BE2C (cell line): ENCODE results near the gene NME9.

ENCODE experiments used
- DNase-seq: peaks from one replicate; pipeline ENCODE4 v3.0.0-alpha.2; 2020
- H3K27me3 ChIP-seq: fragments of 250-450 bp; sonication (Bioruptor Pico); 2 replicates; pipeline ENCODE4 v1.5.1; 2020; ENCODE audit warnings: mild to moderate bottlenecking
- H3K36me3 ChIP-seq: fragments of 250-450 bp; sonication (Bioruptor Pico); 2 replicates; pipeline ENCODE4 v1.5.1; 2020; ENCODE audit warnings: mild to moderate bottlenecking
- H3K4me1 ChIP-seq: fragments of 250-450 bp; sonication (Bioruptor Pico); 2 replicates; pipeline ENCODE4 v1.5.1; 2020
- H3K4me3 ChIP-seq: 2 replicates; pipeline ENCODE4 v1.5.1; 2011; ENCODE audit warnings: low read depth, low read length
- H3K9me3 ChIP-seq: fragments of 250-450 bp; sonication (Bioruptor Pico); 2 replicates; pipeline ENCODE4 v1.5.1; 2020
- CTCF ChIP-seq: IDR thresholded peaks from 2 replicates; pipeline ENCODE4 v1.5.1; 2012; ENCODE audit warnings: mild to moderate bottlenecking, low read depth, low read length

The NME9 gene

DNA sequence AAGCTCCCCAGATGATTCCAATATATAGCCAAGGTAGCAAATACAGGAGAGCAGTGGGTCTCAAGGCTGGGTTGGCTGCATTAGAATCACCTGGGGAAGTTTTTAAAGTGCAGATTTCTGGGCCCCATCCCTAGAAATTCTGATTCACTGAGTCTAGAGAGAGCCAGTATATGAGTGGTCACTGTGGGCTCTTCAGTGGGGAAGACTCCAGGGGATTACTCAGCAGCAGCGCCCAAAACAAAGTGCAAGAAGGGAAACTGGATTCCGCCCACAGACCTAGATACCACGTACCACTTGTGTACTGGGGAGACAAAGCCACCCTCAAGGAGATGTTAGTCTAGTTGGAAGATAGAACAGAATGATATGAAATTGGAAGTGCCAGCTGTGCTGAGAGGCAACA is 40.0 kb downstream of the NME9 start:
- Histone ChIP-seq H3K36me3 (peaks cover 36% of the 10 kb centered on the region), H3K27me3 (no peaks in the 10 kb centered on the region), H3K4me3 (no peak overlapping the region), H3K9me3 (no peaks in the 10 kb centered on the region), H3K4me1 (no peaks in the 10 kb centered on the region)
- no peak for TF ChIP-seq CTCF
- DNase-seq: no peak

DNA sequence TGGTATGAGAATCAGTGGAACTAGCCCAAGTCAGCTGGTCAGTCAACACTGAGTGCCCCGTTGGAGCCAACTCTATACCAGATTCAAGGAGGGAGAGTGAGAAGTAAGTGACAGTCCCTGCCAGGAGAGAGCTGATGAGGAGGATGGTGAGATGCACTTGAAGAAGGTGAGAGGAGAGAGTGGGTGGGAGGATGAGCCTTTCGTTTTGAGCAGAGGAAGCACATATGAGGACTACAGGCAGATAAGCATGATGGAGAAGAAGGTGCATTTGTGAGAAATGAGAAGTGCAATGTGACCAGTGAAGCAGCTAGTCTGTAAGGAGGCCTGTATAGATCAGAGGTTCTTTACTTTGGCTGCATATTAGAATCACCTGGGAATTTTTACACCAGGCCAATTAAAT is 40.4 kb downstream of the NME9 start:
- Histone ChIP-seq H3K36me3 (peaks cover 40% of the 10 kb centered on the region), H3K4me3 (no peak overlapping the region), H3K4me1 (no peaks in the 10 kb centered on the region), H3K27me3 (no peaks in the 10 kb centered on the region), H3K9me3 (no peaks in the 10 kb centered on the region)
- no peak for DNase-seq
- TF ChIP-seq CTCF: no peak

DNA sequence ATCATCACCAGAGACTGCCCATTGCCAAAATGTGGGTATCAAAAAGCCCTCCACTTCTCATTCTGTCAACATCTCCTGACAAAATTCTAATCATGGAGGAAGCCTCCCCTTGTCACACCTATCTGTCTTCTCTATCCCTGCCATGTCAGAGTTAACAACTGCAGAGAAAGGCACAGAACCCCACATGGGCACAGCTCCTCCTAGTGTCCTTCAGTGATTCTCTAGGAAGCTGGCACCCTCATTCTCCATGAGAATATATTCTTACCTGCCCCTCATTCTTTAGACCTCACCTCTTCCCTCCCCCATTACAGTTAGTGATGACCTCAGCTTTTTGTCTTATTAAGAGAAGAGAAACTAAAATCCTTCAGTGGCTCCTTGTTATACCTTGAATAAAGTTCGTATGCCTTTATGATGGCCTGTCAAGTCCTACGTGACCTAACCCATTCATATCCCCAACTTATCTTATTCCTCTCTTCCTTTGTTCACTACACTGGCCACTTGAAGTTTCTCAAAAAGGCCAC is 44.6 kb downstream of the NME9 start:
- Histone ChIP-seq H3K27me3 (no peaks in the 10 kb centered on the region), H3K4me1 (no peaks in the 10 kb centered on the region), H3K4me3 (no peak overlapping the region), H3K9me3 (no peaks in the 10 kb centered on the region), H3K36me3 (peaks cover 35% of the 10 kb centered on the region)
- no peak for DNase-seq
- TF ChIP-seq CTCF: peak; percentile 27; the same call in 1 of the 2 replicates

GRCh38 chr3:138284079-138284478 is 45.6 kb downstream of the NME9 start:
- Histone ChIP-seq H3K36me3 (peaks cover 27% of the 10 kb centered on the region), H3K9me3 (no peaks in the 10 kb centered on the region), H3K27me3 (no peaks in the 10 kb centered on the region), H3K4me1 (no peaks in the 10 kb centered on the region), H3K4me3 (no peak overlapping the region)
- DNase-seq: no peak
- no peak for TF ChIP-seq CTCF

- H3K4me1 ChIP-seq: no peaks in the 10 kb centered on the region
- H3K27me3 ChIP-seq: no peaks in the 10 kb centered on the region
- H3K9me3 ChIP-seq: no peaks in the 10 kb centered on the region
- H3K36me3 ChIP-seq: peaks cover 21% of the 10 kb centered on the region
- TF ChIP-seq CTCF: no peak
- no peak for DNase-seq
- H3K4me3 ChIP-seq: no peak overlapping the region
Measured at GRCh38 chr3:138282836-138283235, 46.8 kb downstream of the NME9 start.

- peaks cover 19% of the 10 kb centered on the region for H3K36me3 ChIP-seq
Measured at GRCh38 chr3:138281561-138281960, 48.1 kb downstream of the NME9 start.

More at GRCh38 chr3:138281561-138281960, 48.1 kb downstream of the NME9 start:
- Histone ChIP-seq H3K4me1 (no peaks in the 10 kb centered on the region), H3K9me3 (no peaks in the 10 kb centered on the region), H3K4me3 (no peak overlapping the region), H3K27me3 (no peaks in the 10 kb centered on the region)
- TF ChIP-seq CTCF: no peak
- DNase-seq: no peak
